Activated naive CD8-positive, alpha-beta T cell treated with anti-CD3 and anti-CD28 coated beads, Interleukin-2, amount 50 U/mL, for 24 hours (primary cell): ENCODE results near the gene HEPACAM2.

Experiments used
- ATAC-seq: fragments of 150-1000 bp; cut with Tn5 transposase; one replicate; pipeline ENCODE4 v1.10.0; 2021
- DNase-seq: peaks from one replicate; pipeline ENCODE4 v3.0.0; 2021
- H3K27ac Mint-ChIP-seq: one replicate; pipeline ENCODE4 v1.8.0; 2021; ENCODE audit warnings: mild to moderate bottlenecking, mixed read lengths
- H3K27me3 Mint-ChIP-seq: one replicate; pipeline ENCODE4 v1.8.0; 2021; ENCODE audit warnings: mixed read lengths
- H3K36me3 Mint-ChIP-seq: one replicate; pipeline ENCODE4 v1.8.0; 2021; ENCODE audit warnings: low read depth, mixed read lengths
- H3K4me1 Mint-ChIP-seq: one replicate; pipeline ENCODE4 v1.8.0; 2021; ENCODE audit warnings: mixed read lengths
- H3K4me3 Mint-ChIP-seq: one replicate; pipeline ENCODE4 v1.8.0; 2021; ENCODE audit warnings: mild to moderate bottlenecking, moderate library complexity, mixed read lengths
- H3K9me3 Mint-ChIP-seq: one replicate; pipeline ENCODE4 v1.8.0; 2021; ENCODE audit warnings: mixed read lengths

HEPACAM2 gene

GRCh38 chr7:93226310-93226709 lies at the start of gene HEPACAM2:
Gene HEPACAM2, minus strand, starts transcription at chr7:93226469.
- Mint-ChIP-seq H3K4me3 (no peak within 1 kb of the TSS), H3K27me3 (no peaks in the 10 kb centered on the region), H3K9me3 (no peaks in the 10 kb centered on the region), H3K27ac (no peak within 1 kb of the TSS), H3K36me3 (no peaks in the 10 kb centered on the region), H3K4me1 (peaks cover 6% of the 10 kb centered on the region)
- ATAC-seq = no peak
- DNase-seq = no peak

GRCh38 chr7:93265220-93265619 lies 39.0 kb upstream of the HEPACAM2 start:
- Mint-ChIP-seq H3K9me3 (no peaks in the 10 kb centered on the region), H3K4me3 (no peak overlapping the region), H3K4me1 (peaks cover 4% of the 10 kb centered on the region), H3K27ac (no peak overlapping the region), H3K27me3 (no peaks in the 10 kb centered on the region), H3K36me3 (peaks cover 4% of the 10 kb centered on the region)
- DNase-seq (no peak), ATAC-seq (no peak)

DNA sequence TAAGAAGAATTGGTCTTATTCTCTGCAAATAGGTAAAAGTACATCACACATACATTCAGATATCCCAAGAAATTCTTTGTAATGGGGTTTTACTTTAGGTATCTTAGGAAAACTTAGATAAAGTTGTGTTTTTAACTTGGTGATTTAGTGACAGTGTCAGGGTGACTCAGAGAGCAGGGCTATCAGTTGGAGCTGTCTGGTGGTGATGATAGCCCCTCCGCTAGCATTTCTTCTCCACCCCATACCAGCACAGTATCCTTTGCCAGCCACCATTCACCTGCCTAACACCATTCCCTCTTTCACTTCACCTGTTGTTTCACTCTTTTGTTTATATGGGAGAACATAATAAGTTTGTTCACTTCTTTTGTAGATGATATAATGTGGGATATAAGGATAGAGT lies 36.3 kb upstream of the HEPACAM2 start:
- no peaks in the 10 kb centered on the region for H3K9me3 Mint-ChIP-seq
- no peak for DNase-seq
- H3K4me1 Mint-ChIP-seq = peaks cover 4% of the 10 kb centered on the region
- H3K4me3 Mint-ChIP-seq = no peak overlapping the region
- no peak for ATAC-seq
- H3K36me3 Mint-ChIP-seq = peaks cover 8% of the 10 kb centered on the region
- no peaks in the 10 kb centered on the region for H3K27me3 Mint-ChIP-seq
- H3K27ac Mint-ChIP-seq = no peak overlapping the region

GRCh38 chr7:93258661-93259060 lies 32.4 kb upstream of the HEPACAM2 start:
- ATAC-seq (no peak), DNase-seq (no peak)
- H3K9me3 Mint-ChIP-seq = no peaks in the 10 kb centered on the region
- no peak overlapping the region for H3K4me3 Mint-ChIP-seq
- H3K36me3 Mint-ChIP-seq = peaks cover 8% of the 10 kb centered on the region
- H3K4me1 Mint-ChIP-seq = peaks cover 4% of the 10 kb centered on the region
- H3K27me3 Mint-ChIP-seq = no peaks in the 10 kb centered on the region
- H3K27ac Mint-ChIP-seq = no peak overlapping the region

- no peak overlapping the region for H3K4me3 Mint-ChIP-seq
- H3K27ac Mint-ChIP-seq = no peak overlapping the region
- no peaks in the 10 kb centered on the region for H3K27me3 Mint-ChIP-seq
- DNase-seq = no peak
- no peaks in the 10 kb centered on the region for H3K9me3 Mint-ChIP-seq
- peaks cover 9% of the 10 kb centered on the region for H3K4me1 Mint-ChIP-seq
- H3K36me3 Mint-ChIP-seq = peaks cover 3% of the 10 kb centered on the region
- no peak for ATAC-seq
Observed at GRCh38 chr7:93249491-93250148, 23.4 kb upstream of the HEPACAM2 start.

DNA sequence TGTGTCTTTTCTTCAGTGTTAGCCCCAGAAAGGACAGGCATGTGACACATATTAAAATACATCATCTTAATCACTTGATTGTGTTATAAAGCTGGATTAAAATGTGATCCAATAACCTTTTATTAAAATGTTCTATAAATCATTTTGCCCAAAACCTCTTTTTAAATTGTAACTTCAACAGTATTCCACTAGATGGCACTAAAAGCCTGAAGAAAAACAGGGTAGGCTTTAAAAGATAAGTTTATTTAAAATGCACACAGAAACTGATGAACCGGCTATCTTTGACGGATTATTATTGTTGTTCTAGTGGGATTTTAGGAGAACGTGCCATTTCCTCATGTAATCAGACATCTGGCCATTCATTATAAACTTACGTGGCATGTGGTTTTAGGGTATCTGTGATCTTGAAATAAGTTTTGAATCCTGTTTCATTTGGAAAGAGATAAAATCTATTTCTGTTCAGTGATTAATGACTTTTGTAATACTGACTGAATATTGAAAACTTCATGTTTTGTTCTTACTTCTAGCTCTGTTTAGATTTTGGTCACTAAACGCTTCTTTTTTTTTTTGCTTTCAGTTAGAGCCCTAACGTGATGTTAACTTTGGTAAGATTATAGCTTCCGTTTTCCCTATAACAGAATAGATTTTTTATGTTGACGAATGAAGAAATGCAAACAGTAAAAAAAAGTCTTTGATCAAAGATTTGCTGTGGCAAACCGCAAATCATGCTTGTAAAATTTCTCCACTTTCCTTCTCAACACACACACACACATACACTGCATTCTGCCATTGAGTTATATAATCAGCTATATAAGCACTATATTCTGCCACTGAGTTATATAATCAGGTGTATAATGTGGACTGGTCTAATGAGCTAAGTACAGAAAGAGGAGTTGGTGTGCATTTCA lies 19.5 kb upstream of the HEPACAM2 start:
- Mint-ChIP-seq H3K27me3 (no peaks in the 10 kb centered on the region), H3K36me3 (peaks cover 3% of the 10 kb centered on the region), H3K27ac (no peak overlapping the region), H3K4me1 (peaks cover 9% of the 10 kb centered on the region), H3K4me3 (peak overlapping the region; percentile 26), H3K9me3 (no peaks in the 10 kb centered on the region)
- DNase-seq (no peak), ATAC-seq (no peak)

GRCh38 chr7:93242106-93242505 lies 15.8 kb upstream of the HEPACAM2 start:
- Mint-ChIP-seq H3K27me3 (no peaks in the 10 kb centered on the region), H3K4me3 (no peak overlapping the region), H3K9me3 (no peaks in the 10 kb centered on the region), H3K27ac (no peak overlapping the region), H3K4me1 (peaks cover 6% of the 10 kb centered on the region), H3K36me3 (no peaks in the 10 kb centered on the region)
- ATAC-seq (no peak), DNase-seq (no peak)

DNA sequence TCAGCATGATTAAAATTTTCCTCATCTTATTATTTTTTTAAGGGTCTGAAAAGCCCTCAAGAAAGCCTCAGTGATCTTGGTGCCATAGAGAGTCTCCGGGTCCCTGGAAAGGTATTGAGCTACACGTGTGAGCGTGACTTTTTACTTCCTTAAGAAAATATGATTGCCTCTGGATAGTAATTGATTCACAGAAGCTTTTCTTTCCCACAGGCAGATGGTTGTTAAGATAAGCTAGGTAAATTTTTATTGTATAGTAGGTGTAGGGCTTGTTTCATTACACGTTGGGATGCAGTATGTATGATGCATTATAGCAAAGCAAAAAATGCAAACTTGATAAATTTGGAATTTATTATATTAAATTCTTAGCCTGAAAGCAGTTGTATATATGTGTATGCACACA lies 13.6 kb upstream of the HEPACAM2 start:
- no peak for ATAC-seq
- Mint-ChIP-seq H3K27ac (no peak overlapping the region), H3K9me3 (no peaks in the 10 kb centered on the region), H3K4me1 (no peaks in the 10 kb centered on the region), H3K36me3 (no peaks in the 10 kb centered on the region), H3K4me3 (no peak overlapping the region), H3K27me3 (no peaks in the 10 kb centered on the region)
- DNase-seq = no peak

- no peaks in the 10 kb centered on the region for H3K27me3 Mint-ChIP-seq
- no peak for DNase-seq
- no peaks in the 10 kb centered on the region for H3K4me1 Mint-ChIP-seq
- no peaks in the 10 kb centered on the region for H3K9me3 Mint-ChIP-seq
- no peaks in the 10 kb centered on the region for H3K36me3 Mint-ChIP-seq
- no peak overlapping the region for H3K4me3 Mint-ChIP-seq
- ATAC-seq = no peak
- no peak overlapping the region for H3K27ac Mint-ChIP-seq
Observed at GRCh38 chr7:93238748-93239147, 12.5 kb upstream of the HEPACAM2 start.

- Mint-ChIP-seq H3K4me3 (no peak overlapping the region), H3K9me3 (no peaks in the 10 kb centered on the region), H3K36me3 (no peaks in the 10 kb centered on the region), H3K4me1 (no peaks in the 10 kb centered on the region), H3K27ac (no peak overlapping the region), H3K27me3 (no peaks in the 10 kb centered on the region)
- ATAC-seq (no peak), DNase-seq (no peak)
Observed at GRCh38 chr7:93238131-93238530, 11.9 kb upstream of the HEPACAM2 start.

DNA sequence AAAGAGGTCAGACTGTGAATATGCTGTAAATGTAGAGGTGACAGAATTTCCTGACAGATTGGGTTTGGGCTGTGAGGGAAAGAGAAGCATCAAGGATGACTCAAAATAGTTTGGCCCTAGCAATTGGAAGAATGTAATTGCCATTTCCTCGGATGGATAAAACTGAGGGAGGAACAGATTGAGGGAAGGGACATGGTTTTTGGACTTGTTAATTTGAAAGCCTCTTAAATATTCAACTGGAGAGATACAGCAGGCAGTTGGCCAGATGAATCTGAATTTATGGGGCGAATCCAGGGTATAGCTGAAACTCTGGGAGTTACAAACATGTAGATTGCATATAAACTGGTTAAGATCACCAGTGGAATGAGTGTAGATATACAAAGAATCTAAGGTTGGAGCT lies 9.3 kb upstream of the HEPACAM2 start:
- Mint-ChIP-seq H3K36me3 (no peaks in the 10 kb centered on the region), H3K4me3 (no peak overlapping the region), H3K4me1 (peaks cover 8% of the 10 kb centered on the region), H3K27ac (no peak overlapping the region), H3K27me3 (no peaks in the 10 kb centered on the region), H3K9me3 (no peaks in the 10 kb centered on the region)
- no peak for DNase-seq
- ATAC-seq = no peak

DNA sequence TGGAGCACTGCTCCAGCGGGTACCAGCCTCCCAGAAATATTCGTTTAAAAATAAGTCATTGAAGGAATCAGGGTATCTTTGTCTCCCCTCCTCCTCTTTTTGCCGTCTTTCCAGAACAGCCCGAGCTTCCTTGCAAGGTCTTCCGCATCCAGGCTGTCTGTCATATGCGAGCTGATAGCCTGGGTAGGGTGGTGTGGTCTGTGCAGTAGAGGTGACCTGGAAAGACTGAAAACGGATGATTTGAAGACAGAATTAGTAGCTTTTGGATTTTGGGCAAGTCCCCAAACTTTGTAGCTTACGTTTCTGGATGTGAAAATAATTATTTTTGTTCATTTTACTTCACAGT lies 6.4 kb upstream of the HEPACAM2 start:
- ATAC-seq (no peak), DNase-seq (peak; percentile 3)
- no peaks in the 10 kb centered on the region for H3K27me3 Mint-ChIP-seq
- H3K4me1 Mint-ChIP-seq = peaks cover 13% of the 10 kb centered on the region
- peak overlapping the region; percentile 92 for H3K4me3 Mint-ChIP-seq
- no peaks in the 10 kb centered on the region for H3K36me3 Mint-ChIP-seq
- H3K27ac Mint-ChIP-seq = peak overlapping the region; percentile 88
- H3K9me3 Mint-ChIP-seq = no peaks in the 10 kb centered on the region

GRCh38 chr7:93231799-93232672 lies 5.8 kb upstream of the HEPACAM2 start, which contains the start of gene VPS50:
Gene VPS50, plus strand, starts transcription at chr7:93232366. Its CDS starts 102 bp downstream, at chr7:93232468.
- no peaks in the 10 kb centered on the region for H3K36me3 Mint-ChIP-seq
- ATAC-seq (peak; percentile 100), DNase-seq (peak; percentile 82)
- H3K4me1 Mint-ChIP-seq = peaks cover 13% of the 10 kb centered on the region
- no peaks in the 10 kb centered on the region for H3K27me3 Mint-ChIP-seq
- H3K9me3 Mint-ChIP-seq = no peaks in the 10 kb centered on the region
- H3K27ac Mint-ChIP-seq = peak within 1 kb of the TSS; percentile 88
- peak within 1 kb of the TSS; percentile 92 for H3K4me3 Mint-ChIP-seq

GRCh38 chr7:93231259-93231658 lies 5.0 kb upstream of the HEPACAM2 start:
- Mint-ChIP-seq H3K36me3 (no peaks in the 10 kb centered on the region), H3K27me3 (no peaks in the 10 kb centered on the region), H3K27ac (peak overlapping the region; percentile 88), H3K4me1 (peaks cover 13% of the 10 kb centered on the region), H3K4me3 (peak overlapping the region; percentile 92), H3K9me3 (no peaks in the 10 kb centered on the region)
- no peak for ATAC-seq
- DNase-seq = no peak
